Right hindlimb (tissue), 1 donor: ENCODE results near the gene CCDC93.
"Not testable (repeated sequence)": the region's sequence is repeated elsewhere in the genome, so short reads cannot be mapped to it uniquely, and the experiment has no call there.

Source experiments
- DNase-seq: peaks from one replicate; pipeline ENCODE4 v3.0.0-alpha.2; 2018

CCDC93 gene

GRCh38 chr2:117952228-117952627 is 61.6 kb downstream of the CCDC93 start:
- DNase-seq: no peak

- DNase-seq: no peak
Observed at GRCh38 chr2:117949806-117950205, 64.1 kb downstream of the CCDC93 start.

GRCh38 chr2:117948615-117949014 is 65.3 kb downstream of the CCDC93 start:
- DNase-seq: no peak

- DNase-seq: no peak
Observed at GRCh38 chr2:117945296-117945695, 68.6 kb downstream of the CCDC93 start.

GRCh38 chr2:117944816-117945215 is 69.1 kb downstream of the CCDC93 start:
- no peak for DNase-seq

- DNase-seq: no peak
Observed at GRCh38 chr2:117943013-117943672, 70.7 kb downstream of the CCDC93 start.

GRCh38 chr2:117942551-117942950 is 71.3 kb downstream of the CCDC93 start:
- DNase-seq: no peak

GRCh38 chr2:117941693-117942092 is 72.2 kb downstream of the CCDC93 start:
- DNase-seq: no peak

- DNase-seq: no peak
Observed at GRCh38 chr2:117940436-117940835, 73.4 kb downstream of the CCDC93 start.

GRCh38 chr2:117938611-117939010 is 75.3 kb downstream of the CCDC93 start:
- no peak for DNase-seq

GRCh38 chr2:117936871-117937428 is 76.9 kb downstream of the CCDC93 start:
- no peak for DNase-seq

GRCh38 chr2:117935954-117936353 is 77.9 kb downstream of the CCDC93 start:
- no peak for DNase-seq

GRCh38 chr2:117935456-117935855 is 78.4 kb downstream of the CCDC93 start:
- DNase-seq: no peak

- no peak for DNase-seq
Observed at GRCh38 chr2:117933884-117934354, 80.0 kb downstream of the CCDC93 start.

GRCh38 chr2:117931978-117932377 is 81.9 kb downstream of the CCDC93 start:
- DNase-seq: no peak

- no peak for DNase-seq
Observed at GRCh38 chr2:117931266-117931665, 82.6 kb downstream of the CCDC93 start.

- no peak for DNase-seq
Observed at GRCh38 chr2:117930775-117931174, 83.1 kb downstream of the CCDC93 start.

- DNase-seq: not testable (repeated sequence)
Observed at GRCh38 chr2:117923471-117923870, 90.4 kb downstream of the CCDC93 start.

GRCh38 chr2:117921520-117921919 is 92.3 kb downstream of the CCDC93 start:
- no peak for DNase-seq

GRCh38 chr2:117918608-117919007 is 95.3 kb downstream of the CCDC93 start:
- DNase-seq: no peak

- DNase-seq: no peak
Observed at GRCh38 chr2:117917223-117917917, 96.5 kb downstream of the CCDC93 start.

GRCh38 chr2:117902933-117903332 is 110.9 kb downstream of the CCDC93 start:
- no peak for DNase-seq

- no peak for DNase-seq
Observed at GRCh38 chr2:117888897-117889296, 125.0 kb downstream of the CCDC93 start.

- no peak for DNase-seq
Observed at GRCh38 chr2:117885308-117885707, 128.6 kb downstream of the CCDC93 start.
